ENCODE data around the gene UGT1A1. TPM values are rescaled to one million over a fixed set of nuclear protein-coding genes. Genes with fewer than 3 reads are reported as not detected.

The UGT1A1 gene
- total and polyA plus RNA-seq, 8 donors: 0.28 TPM; not detected in 7

DNA sequence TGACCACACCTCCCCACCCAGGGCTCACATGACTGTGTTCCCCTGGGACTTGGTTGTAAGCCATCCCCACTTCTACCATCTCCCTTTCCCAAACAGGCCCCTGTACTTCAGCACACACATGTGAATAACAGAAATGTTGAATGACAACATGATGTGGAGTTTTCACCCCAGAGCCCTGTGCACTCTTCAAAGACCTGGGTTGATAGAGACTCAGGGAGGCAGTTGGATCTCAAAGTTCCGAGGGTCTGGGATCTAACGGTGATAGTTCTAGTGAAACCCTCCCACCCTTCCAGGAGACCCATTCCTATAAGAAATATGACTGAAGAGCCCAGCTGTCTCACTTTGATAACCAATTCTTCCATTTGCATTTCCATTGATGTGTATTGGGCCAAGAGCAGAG lies 18.0 kb downstream of the UGT1A1 start, which contains the start of gene MROH2A:
TSS of gene MROH2A (plus strand) at position 301 of the 400 bp plus-strand sequence. CDS start 1,029 bp downstream, outside the sequence.
- ATAC-seq (no peak), FAIRE-seq (no peak), DNase-seq (no peak)
- intact Hi-C loops (cut with DNase I): no loop called here
- WGBS, 2 donors: 52 to 56% methylated on average over 2 of the region's 2 CpGs
- no peaks in the 10 kb centered on the region for H3K4me1 ChIP-seq
- TF ChIP-seq, protein P1, sequence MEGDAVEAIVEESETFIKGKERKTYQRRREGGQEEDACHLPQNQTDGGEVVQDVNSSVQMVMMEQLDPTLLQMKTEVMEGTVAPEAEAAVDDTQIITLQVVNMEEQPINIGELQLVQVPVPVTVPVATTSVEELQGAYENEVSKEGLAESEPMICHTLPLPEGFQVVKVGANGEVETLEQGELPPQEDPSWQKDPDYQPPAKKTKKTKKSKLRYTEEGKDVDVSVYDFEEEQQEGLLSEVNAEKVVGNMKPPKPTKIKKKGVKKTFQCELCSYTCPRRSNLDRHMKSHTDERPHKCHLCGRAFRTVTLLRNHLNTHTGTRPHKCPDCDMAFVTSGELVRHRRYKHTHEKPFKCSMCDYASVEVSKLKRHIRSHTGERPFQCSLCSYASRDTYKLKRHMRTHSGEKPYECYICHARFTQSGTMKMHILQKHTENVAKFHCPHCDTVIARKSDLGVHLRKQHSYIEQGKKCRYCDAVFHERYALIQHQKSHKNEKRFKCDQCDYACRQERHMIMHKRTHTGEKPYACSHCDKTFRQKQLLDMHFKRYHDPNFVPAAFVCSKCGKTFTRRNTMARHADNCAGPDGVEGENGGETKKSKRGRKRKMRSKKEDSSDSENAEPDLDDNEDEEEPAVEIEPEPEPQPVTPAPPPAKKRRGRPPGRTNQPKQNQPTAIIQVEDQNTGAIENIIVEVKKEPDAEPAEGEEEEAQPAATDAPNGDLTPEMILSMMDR (IDR thresholded peaks at IDR 0.05): no peak
- H3K36me3 ChIP-seq: no peaks in the 10 kb centered on the region
- no peak within 1 kb of the TSS for H3K4me3 ChIP-seq
- H3K27me3 ChIP-seq: no peaks in the 10 kb centered on the region
- H3K9me3 ChIP-seq: no peaks in the 10 kb centered on the region
- no peak within 1 kb of the TSS for H3K27ac ChIP-seq

DNA sequence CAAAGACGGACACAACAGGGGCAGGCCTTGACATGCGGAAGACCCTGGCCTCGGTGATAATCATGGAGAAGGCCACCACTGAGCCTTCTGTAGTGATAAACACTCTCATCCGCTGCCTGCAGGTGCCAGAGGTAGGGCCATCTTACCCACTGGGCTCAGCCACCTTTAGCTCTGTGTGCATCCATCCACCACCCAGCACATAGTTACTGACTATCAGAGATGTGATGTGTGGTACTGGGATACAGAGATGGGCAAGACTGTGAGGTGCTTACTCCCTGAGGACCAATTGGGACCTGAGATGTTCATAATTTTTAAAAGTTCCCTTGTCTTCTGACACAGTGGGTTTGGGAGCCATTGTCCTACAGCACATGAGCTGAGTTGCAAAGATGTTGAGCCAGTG lies 19.7 kb downstream of the UGT1A1 start:
- Histone ChIP-seq H3K4me1 (no peaks in the 10 kb centered on the region), H3K4me3 (no peak overlapping the region), H3K27ac (no peak overlapping the region), H3K27me3 (no peaks in the 10 kb centered on the region), H3K9me3 (no peaks in the 10 kb centered on the region), H3K36me3 (no peaks in the 10 kb centered on the region)
- no peak for ATAC-seq
- TF ChIP-seq, protein P1 (IDR thresholded peaks at IDR 0.05): no peak
- no peak for FAIRE-seq
- WGBS, 2 donors: 72 to 81% methylated on average over 4 of the region's 4 CpGs
- no peak for DNase-seq
- intact Hi-C loops (cut with DNase I): no loop called here

DNA sequence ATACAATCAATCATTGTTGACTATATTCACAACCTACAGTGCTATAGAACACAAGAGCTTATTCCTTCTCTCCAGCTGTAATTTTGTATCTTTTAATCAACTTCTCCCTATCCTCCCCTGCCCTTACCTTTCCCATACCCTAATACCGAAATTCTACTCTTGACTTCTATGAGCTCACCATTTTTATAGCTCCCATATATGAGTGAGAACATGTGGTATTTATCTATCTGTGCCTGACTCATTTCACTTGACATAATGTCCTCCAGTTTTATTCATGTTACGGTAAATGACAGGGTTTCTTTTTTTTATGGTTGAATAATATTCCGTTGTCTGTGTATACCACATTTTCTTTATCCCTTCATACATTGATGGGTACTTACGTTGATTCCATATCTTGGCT lies 20.7 kb downstream of the UGT1A1 start:
- no peak for FAIRE-seq
- TF ChIP-seq, protein P1 (IDR thresholded peaks at IDR 0.05): no peak
- H3K36me3 ChIP-seq: no peaks in the 10 kb centered on the region
- H3K27ac ChIP-seq: no peak overlapping the region
- H3K4me3 ChIP-seq: no peak overlapping the region
- no peaks in the 10 kb centered on the region for H3K27me3 ChIP-seq
- ATAC-seq: no peak
- no peak for DNase-seq
- WGBS, 2 donors: 71 to 83% methylated on average over 4 of the region's 4 CpGs
- H3K4me1 ChIP-seq: no peaks in the 10 kb centered on the region
- intact Hi-C loops (cut with DNase I): no loop called here
- H3K9me3 ChIP-seq: no peaks in the 10 kb centered on the region

DNA sequence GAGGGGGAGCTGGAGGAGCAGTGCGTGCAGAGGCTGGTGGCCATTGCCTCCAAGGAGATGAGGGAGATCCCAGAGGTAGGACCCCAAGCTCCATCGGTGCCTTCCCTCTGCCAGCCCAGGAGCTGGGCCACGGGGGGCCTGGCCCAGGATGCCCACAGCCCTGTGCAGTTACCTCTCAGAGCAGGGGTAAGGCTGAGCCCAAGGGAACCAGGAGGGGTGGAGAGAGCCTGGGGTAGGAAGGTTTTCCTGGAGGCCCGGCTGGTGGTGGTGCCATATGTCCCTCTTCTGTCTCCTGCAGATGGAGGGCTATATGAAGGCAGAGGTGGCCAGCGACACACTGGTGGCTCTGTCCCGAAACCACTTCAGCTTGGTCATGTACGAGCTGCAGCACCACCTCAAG lies 29.5 kb downstream of the UGT1A1 start:
- no peaks in the 10 kb centered on the region for H3K9me3 ChIP-seq
- no peak overlapping the region for H3K27ac ChIP-seq
- H3K4me1 ChIP-seq: no peaks in the 10 kb centered on the region
- no peaks in the 10 kb centered on the region for H3K36me3 ChIP-seq
- no peak overlapping the region for H3K4me3 ChIP-seq
- FAIRE-seq: no peak
- WGBS, 2 donors: 85 to 89% methylated on average over 7 of the region's 7 CpGs
- TF ChIP-seq, protein P1 (IDR thresholded peaks at IDR 0.05): no peak
- no peak for ATAC-seq
- no peaks in the 10 kb centered on the region for H3K27me3 ChIP-seq
- no peak for DNase-seq
- intact Hi-C loops (cut with DNase I): no loop called here

DNA sequence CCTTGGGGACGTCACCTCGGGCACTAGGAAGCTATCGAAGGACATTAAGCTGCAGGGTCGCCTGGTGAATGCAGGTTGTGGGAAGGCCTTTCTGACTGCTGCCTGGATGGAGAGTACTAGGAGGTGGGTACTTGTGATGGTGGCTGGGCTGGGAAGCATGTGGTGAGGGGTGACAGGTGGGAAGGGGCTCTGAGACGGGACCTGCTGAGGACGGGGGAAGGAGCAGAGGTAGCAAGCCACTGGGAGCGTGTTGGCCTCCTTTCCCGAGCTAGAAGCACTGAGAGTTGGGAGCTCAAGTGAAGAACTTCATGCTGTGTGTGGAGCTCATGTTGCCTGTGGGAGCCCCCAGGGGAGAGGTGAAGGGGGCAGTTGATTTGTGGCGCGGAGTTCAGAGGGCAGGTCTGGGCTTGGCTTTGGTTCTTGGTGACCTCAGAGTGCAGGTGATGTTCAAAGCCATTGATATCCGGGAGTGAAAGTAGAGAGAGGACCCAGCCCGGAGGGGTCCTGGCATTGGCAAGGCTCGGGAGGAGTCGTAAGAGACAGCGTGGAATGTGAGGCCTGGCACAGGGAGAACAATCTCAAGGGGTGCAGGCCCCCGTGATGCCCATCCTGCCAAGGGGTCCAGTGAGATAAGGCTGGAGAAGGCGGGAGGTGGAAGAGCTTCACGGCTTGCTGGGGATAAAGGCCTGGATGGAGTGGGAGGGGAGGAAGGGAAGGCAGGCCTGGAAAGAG lies 31.2 kb downstream of the UGT1A1 start:
- no peak overlapping the region for H3K27ac ChIP-seq
- intact Hi-C loops (cut with DNase I): no loop called here
- no peaks in the 10 kb centered on the region for H3K9me3 ChIP-seq
- 68 to 72% methylated on average over 18 of the region's 18 CpGs for WGBS, 2 donors
- no peaks in the 10 kb centered on the region for H3K4me1 ChIP-seq
- no peak for ATAC-seq
- FAIRE-seq: no peak
- DNase-seq: no peak
- no peak overlapping the region for H3K4me3 ChIP-seq
- no peaks in the 10 kb centered on the region for H3K27me3 ChIP-seq
- H3K36me3 ChIP-seq: no peaks in the 10 kb centered on the region
- TF ChIP-seq, protein P1 (IDR thresholded peaks at IDR 0.05): no peak
